ENCODE results near the gene ZNF593. TPM values are rescaled to one million over a fixed set of nuclear protein-coding genes. Genes with fewer than 3 reads are reported as not detected.

ZNF593 gene
- total RNA-seq (10 to 100 TPM; 37.3 to 56.7 TPM), polyA plus RNA-seq (ENCODE audit: insufficient read depth, low read depth, low replicate concordance) (22.8 TPM)
- long read RNA-seq, donor 1, transcript ZNF593-202 (3 exons, 675 nt) = major isoform, 17 of 18 reads
- long read RNA-seq, donor 1, partial matches to known transcripts = 0 of 18 reads
- long read RNA-seq, donor 1, other reads (novel, unspliced or antisense) = 0 of 18 reads
- long read RNA-seq, donor 2, transcript ZNF593-202 (3 exons, 675 nt) = major isoform, 19 of 20 reads
- long read RNA-seq, donor 2, partial matches to known transcripts = 0 of 20 reads
- long read RNA-seq, donor 2, other reads (novel, unspliced or antisense) = 0 of 20 reads

DNA sequence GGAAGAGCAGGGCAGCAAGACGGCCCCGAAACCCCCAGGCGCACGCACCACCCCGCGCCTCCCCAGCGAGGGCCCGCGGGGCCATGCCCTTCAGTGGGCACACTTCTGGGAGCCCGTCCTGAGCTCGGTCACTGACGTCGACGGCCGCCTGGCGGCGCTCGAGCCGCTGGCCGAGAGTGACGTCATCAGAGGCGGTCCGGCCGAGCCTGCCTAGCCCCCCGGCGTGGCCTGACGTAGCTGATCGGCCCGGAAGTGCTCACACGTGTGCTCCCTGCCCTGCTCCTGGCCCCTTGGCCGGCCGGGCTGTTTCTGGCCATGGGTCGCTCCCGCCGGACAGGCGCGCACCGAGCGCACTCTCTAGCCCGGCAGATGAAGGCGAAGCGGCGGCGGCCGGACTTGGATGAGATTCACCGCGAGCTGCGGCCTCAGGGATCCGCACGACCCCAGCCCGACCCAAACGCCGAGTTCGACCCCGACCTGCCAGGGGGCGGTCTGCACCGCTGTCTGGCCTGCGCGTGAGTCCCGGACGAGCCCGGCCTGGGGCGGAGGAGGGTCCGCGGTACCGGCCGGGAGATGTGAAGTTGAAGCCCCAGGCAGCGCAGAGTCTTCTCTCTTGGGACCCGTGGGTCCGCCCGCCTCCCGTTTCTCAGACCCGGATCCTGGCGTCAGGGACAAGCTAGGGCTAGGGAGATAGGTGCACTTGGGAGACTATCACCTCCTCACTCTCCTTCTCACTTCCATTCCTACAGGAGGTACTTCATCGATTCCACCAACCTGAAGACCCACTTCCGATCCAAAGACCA lies at the start of gene ZNF593:
Gene ZNF593, plus strand, starts transcription at position 240 of the 803 bp plus-strand sequence. Its CDS starts 76 bp downstream, at position 316.
- H3K4me1 ChIP-seq = peaks cover 12% of the 10 kb centered on the region
- peak within 1 kb of the TSS; percentile 71 to 91 for H3K4me3 ChIP-seq
- H3K9me3 ChIP-seq = no peaks in the 10 kb centered on the region
- no peaks in the 10 kb centered on the region for H3K27me3 ChIP-seq
- no peaks in the 10 kb centered on the region for H3K36me3 ChIP-seq (ENCODE audit: low read depth, missing control alignments)
- peak; percentile 96 for DNase-seq
- 1% methylated on average over 26 to 34 of the region's 76 CpGs for WGBS, 2 donors
- H3K27ac ChIP-seq = peak within 1 kb of the TSS; percentile 31 to 71
- intact Hi-C loops (cut with DNase I; ENCODE audit: low total_unique reads) = loop anchor here (10.0 kb wide), 1 partner anchor 55 kb away; the partner anchor contains the start of gene PDIK1L
- no peak for TF ChIP-seq POLR2A (IDR thresholded peaks at IDR 0.05)
- TF ChIP-seq, protein P1, sequence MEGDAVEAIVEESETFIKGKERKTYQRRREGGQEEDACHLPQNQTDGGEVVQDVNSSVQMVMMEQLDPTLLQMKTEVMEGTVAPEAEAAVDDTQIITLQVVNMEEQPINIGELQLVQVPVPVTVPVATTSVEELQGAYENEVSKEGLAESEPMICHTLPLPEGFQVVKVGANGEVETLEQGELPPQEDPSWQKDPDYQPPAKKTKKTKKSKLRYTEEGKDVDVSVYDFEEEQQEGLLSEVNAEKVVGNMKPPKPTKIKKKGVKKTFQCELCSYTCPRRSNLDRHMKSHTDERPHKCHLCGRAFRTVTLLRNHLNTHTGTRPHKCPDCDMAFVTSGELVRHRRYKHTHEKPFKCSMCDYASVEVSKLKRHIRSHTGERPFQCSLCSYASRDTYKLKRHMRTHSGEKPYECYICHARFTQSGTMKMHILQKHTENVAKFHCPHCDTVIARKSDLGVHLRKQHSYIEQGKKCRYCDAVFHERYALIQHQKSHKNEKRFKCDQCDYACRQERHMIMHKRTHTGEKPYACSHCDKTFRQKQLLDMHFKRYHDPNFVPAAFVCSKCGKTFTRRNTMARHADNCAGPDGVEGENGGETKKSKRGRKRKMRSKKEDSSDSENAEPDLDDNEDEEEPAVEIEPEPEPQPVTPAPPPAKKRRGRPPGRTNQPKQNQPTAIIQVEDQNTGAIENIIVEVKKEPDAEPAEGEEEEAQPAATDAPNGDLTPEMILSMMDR (IDR thresholded peaks at IDR 0.05) = peak; percentile 90 to 99 (median 91)

DNA sequence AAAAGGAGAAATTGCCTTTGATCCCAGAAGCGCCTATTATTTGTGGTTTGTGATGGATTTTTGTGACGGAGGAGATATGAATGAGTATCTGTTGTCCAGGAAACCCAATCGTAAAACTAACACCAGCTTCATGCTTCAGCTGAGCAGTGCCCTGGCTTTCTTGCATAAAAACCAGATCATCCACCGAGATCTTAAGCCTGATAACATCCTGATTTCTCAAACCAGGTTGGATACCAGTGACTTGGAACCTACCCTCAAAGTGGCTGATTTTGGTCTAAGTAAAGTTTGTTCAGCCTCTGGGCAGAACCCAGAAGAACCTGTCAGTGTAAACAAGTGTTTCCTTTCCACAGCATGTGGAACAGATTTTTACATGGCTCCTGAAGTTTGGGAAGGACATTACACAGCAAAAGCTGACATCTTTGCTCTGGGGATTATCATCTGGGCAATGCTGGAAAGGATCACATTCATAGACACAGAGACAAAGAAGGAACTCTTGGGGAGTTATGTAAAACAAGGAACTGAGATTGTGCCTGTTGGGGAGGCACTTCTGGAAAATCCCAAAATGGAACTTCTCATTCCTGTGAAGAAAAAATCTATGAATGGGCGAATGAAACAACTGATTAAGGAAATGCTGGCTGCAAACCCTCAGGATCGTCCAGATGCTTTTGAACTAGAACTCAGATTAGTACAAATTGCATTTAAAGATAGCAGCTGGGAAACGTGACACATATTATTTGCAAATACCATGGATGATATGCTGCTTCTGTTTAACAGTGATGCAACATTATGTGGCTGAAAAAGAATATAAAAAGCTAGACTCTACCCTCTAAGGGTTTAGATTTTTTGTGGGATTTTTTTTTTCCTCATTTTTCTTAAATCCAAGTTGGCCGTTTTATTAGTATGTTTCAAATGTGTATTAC lies 47.6 kb upstream of the ZNF593 start:
- Histone ChIP-seq H3K36me3 (ENCODE audit: low read depth, missing control alignments) (no peaks in the 10 kb centered on the region), H3K4me1 (no peaks in the 10 kb centered on the region), H3K4me3 (no peak overlapping the region), H3K9me3 (no peaks in the 10 kb centered on the region), H3K27me3 (no peaks in the 10 kb centered on the region), H3K27ac (no peak overlapping the region)
- WGBS, 2 donors = 79 to 82% methylated on average over 8 of the region's 8 CpGs
- no peak for DNase-seq
- no peak for TF ChIP-seq POLR2A (IDR thresholded peaks at IDR 0.05)
- TF ChIP-seq, protein P1 (IDR thresholded peaks at IDR 0.05) = no peak
- intact Hi-C loops (cut with DNase I; ENCODE audit: low total_unique reads) = no loop called here

DNA sequence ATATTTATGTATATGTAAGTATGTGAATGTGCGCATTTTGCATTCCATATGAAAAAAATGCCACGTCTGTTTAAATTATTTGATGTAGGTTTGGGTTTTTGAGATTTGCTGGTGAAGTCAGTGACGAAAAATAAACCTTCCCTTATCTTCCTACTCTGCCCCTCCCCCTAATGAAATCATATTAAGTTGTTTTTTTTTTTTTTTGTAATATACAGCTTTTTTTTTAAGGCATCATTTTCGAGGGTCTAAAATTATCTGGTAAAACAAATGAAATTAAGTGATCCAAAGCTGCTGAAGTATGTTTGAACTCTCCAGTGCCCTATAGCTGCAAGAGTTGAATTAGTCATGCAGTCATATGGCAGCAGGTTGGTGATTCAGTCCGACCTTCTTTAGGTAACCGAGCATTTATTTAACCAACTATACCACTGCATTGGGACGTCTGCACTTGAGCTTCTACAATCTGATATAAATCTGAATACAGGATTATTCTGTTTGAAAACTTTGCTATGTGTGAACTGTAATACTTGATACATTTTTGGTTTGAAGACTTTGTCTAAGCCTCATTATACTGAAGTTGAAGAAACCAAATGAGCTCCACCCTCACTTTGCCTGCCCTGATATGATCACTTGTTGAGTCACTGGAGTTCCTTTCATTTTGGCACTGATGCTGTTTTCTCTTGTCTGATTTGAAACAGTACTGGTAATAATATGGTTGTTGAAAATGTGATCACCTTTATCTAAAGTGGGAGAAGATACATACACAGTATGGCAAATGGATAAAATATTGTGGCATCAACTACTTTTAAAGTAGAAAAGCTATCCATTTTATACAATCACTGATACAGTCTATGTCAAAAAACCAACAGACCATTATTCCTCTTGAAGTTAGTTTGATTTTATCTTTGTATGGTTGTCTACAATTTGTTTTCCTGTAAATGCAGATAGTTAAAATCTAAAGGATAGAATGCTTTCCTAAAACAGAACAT lies 46.4 kb upstream of the ZNF593 start:
- Histone ChIP-seq H3K27ac (no peak overlapping the region), H3K9me3 (no peaks in the 10 kb centered on the region), H3K27me3 (no peaks in the 10 kb centered on the region), H3K4me3 (no peak overlapping the region), H3K36me3 (ENCODE audit: low read depth, missing control alignments) (no peaks in the 10 kb centered on the region), H3K4me1 (no peaks in the 10 kb centered on the region)
- DNase-seq = no peak
- no peak for TF ChIP-seq POLR2A (IDR thresholded peaks at IDR 0.05)
- TF ChIP-seq, protein P1 (IDR thresholded peaks at IDR 0.05) = no peak
- 89 to 91% methylated on average over 7 of the region's 7 CpGs for WGBS, 2 donors
- intact Hi-C loops (cut with DNase I; ENCODE audit: low total_unique reads) = no loop called here

Measured in testis (tissue), 5 donors.